Measurements from ENCODE around the gene RBM20. TPM values are rescaled to one million over a fixed set of nuclear protein-coding genes. Genes with fewer than 3 reads are reported as not detected.

Gene RBM20
- total RNA-seq, 1 experiment from 2014 or later, result 0.17 TPM

GRCh38 chr10:110885932-110886674 lies 242.0 kb downstream of the RBM20 start:
- Histone ChIP-seq H3K79me2 (ENCODE audit: insufficient read depth, low read length) (no peaks in the 10 kb centered on the region), H3K14ac (ENCODE audit: insufficient read depth, low read length) (no peak overlapping the region), H2BK120ac (ENCODE audit: low read depth, low read length, poor library complexity, severe bottlenecking) (no peak overlapping the region), H3K27ac (ENCODE audit: insufficient read length, low read depth, low read length) (no peak overlapping the region), H4K20me1 (ENCODE audit: control insufficient read depth, insufficient read depth, insufficient read length) (no peaks in the 10 kb centered on the region), H4K5ac (ENCODE audit: insufficient read length, low read depth, low read length) (no peak overlapping the region), H2BK5ac (ENCODE audit: insufficient read length, low read length) (no peak overlapping the region), H3K4me2 (ENCODE audit: insufficient read depth, insufficient read length, low read length) (no peak overlapping the region), H2AFZ (ENCODE audit: low read length) (no peak overlapping the region), H2AK5ac (ENCODE audit: insufficient read length, low read length) (no peak overlapping the region), H3K9me3 (ENCODE audit: control insufficient read depth, low read depth, low read length) (no peaks in the 10 kb centered on the region), H3K27me3 (ENCODE audit: insufficient read depth, low read length) (no peaks in the 10 kb centered on the region), H3K4ac (ENCODE audit: low read depth, low read length) (no peak overlapping the region), H2BK20ac (ENCODE audit: low read depth, low read length, poor library complexity, severe bottlenecking) (no peak overlapping the region), H3T11ph (ENCODE audit: low read length) (no peak overlapping the region), H3K56ac (ENCODE audit: insufficient read length, low read depth, low read length) (no peak overlapping the region), H3K4me1 (ENCODE audit: insufficient read depth, low read length) (no peaks in the 10 kb centered on the region), H3K9ac (ENCODE audit: extremely low read depth, insufficient read length, low read length) (no peak overlapping the region), H3K18ac (ENCODE audit: insufficient read length, low read depth, low read length) (no peak overlapping the region), H2BK15ac (ENCODE audit: low read depth, low read length) (no peak overlapping the region), H4K8ac (replicated peaks; ENCODE audit: insufficient read length, low read depth, low read length) (no peak overlapping the region), H3K23me2 (ENCODE audit: insufficient read length, low read depth, low read length, poor library complexity, severe bottlenecking) (no peaks in the 10 kb centered on the region), H2BK12ac (ENCODE audit: insufficient read length, low read depth, low read length) (no peak overlapping the region), H3K23ac (ENCODE audit: insufficient read length, low read depth, low read length) (no peak overlapping the region), H3K79me1 (ENCODE audit: insufficient read depth, low read depth, low read length, poor library complexity, severe bottlenecking) (no peaks in the 10 kb centered on the region), H4K91ac (ENCODE audit: insufficient read length, low read depth, low read length) (no peak overlapping the region)
- H3K9me3 Mint-ChIP-seq, result no peaks in the 10 kb centered on the region
- no peaks in the 10 kb centered on the region for H3K4me1 Mint-ChIP-seq
- H3K4me3 Mint-ChIP-seq, result no peak overlapping the region
- H3K27ac Mint-ChIP-seq, result no peak overlapping the region; a peak in 1 of 7 replicates
- 100% methylated on average over 1 of the region's 5 CpGs for WGBS (ENCODE audit: extremely low coverage, insufficient read length, low lambda C conversion rate)
- no peaks in the 10 kb centered on the region for H3K27me3 Mint-ChIP-seq (ENCODE audit: low read depth)
- peaks cover 0 to 42% (median 23%) of the 10 kb centered on the region in 3 experiments; a peak in 4 of 7 replicates for H3K36me3 Mint-ChIP-seq (ENCODE audit: insufficient read depth in 1 of 3, low read depth in 3 of 3)
- TF ChIP-seq CTCF (conservative IDR thresholded peaks at IDR 0.05), result no peak
- no peak for DNase-seq
